Epithelial cell of proximal tubule (primary cell): ENCODE results near the gene RASSF7. TPM values are rescaled to one million over a fixed set of nuclear protein-coding genes. Genes with fewer than 3 reads are reported as not detected.

ENCODE experiments used
- DNase-seq: peaks from one replicate; pipeline ENCODE4 v3.0.0-alpha.2; 2011; ENCODE audit warnings: low read depth
- H3K4me3 ChIP-seq: 2 replicates; pipeline ENCODE4 v1.5.1; 2011; ENCODE audit warnings: low read depth, mild to moderate bottlenecking, low read length
- CTCF ChIP-seq: conservative IDR thresholded peaks from 2 replicates; pipeline ENCODE4 v1.5.1; 2012; ENCODE audit warnings: low read depth, mild to moderate bottlenecking, low read length
- total RNA-seq: library from RNA; depleted of rRNA; stranded (reverse); fragments of >200 nt; gene quantifications from 2 replicates; pipeline ENCODE4 v1.2.3, GENCODE V29; 2015

RASSF7 gene
- total RNA-seq, 1 donor from 2014 or later, result 154 TPM

- no peak for DNase-seq
- H3K4me3 ChIP-seq, result no peak overlapping the region
- TF ChIP-seq CTCF, result no peak
These were observed 48.6 kb downstream of the RASSF7 start for GRCh38 chr11:609341-609811.

GRCh38 chr11:610146-610801 is 49.5 kb downstream of the RASSF7 start:
- no peak for DNase-seq
- no peak overlapping the region for H3K4me3 ChIP-seq
- no peak for TF ChIP-seq CTCF

GRCh38 chr11:611001-611996 is 50.5 kb downstream of the RASSF7 start:
- no peak for DNase-seq
- TF ChIP-seq CTCF, result no peak
- no peak overlapping the region for H3K4me3 ChIP-seq

- DNase-seq, result no peak
- peak; percentile 39 for TF ChIP-seq CTCF
- H3K4me3 ChIP-seq, result no peak overlapping the region
These were observed 51.6 kb downstream of the RASSF7 start for GRCh38 chr11:612201-612960.

- DNase-seq, result no peak
- no peak for TF ChIP-seq CTCF
- H3K4me3 ChIP-seq, result no peak overlapping the region
These were observed 52.2 kb downstream of the RASSF7 start for GRCh38 chr11:612961-613300.

- no peak overlapping the region for H3K4me3 ChIP-seq
- no peak for DNase-seq
- no peak for TF ChIP-seq CTCF
These were observed 52.7 kb downstream of the RASSF7 start for GRCh38 chr11:613369-613968.

Other genes starting within 250 kb of the RASSF7 start
- gene IFITM1, start 246.9 kb upstream of the RASSF7 start, total RNA-seq, result 15.7 and 56.8 TPM in 2 replicates
- 85.7 and 113 TPM in 2 replicates for gene IFITM3, start 240.1 kb upstream of the RASSF7 start, total RNA-seq
- gene B4GALNT4, start 191.5 kb upstream of the RASSF7 start, total RNA-seq, result 13.9 and 24.4 TPM in 2 replicates
- gene PKP3, start 166.8 kb upstream of the RASSF7 start, total RNA-seq, result 20.6 and 30.7 TPM in 2 replicates
- 52.9 and 83.9 TPM in 2 replicates for gene SIGIRR, start 146.0 kb upstream of the RASSF7 start, total RNA-seq
- 7.7 and 20.1 TPM in 2 replicates for gene ANO9, start 119.0 kb upstream of the RASSF7 start, total RNA-seq
- 53.4 and 66.1 TPM in 2 replicates for gene PTDSS2, start 110.7 kb upstream of the RASSF7 start, total RNA-seq
- 163 and 204 TPM in 2 replicates for gene RNH1, start 53.7 kb upstream of the RASSF7 start, total RNA-seq
- 63.2 and 128 TPM in 2 replicates for gene HRAS, start 25.4 kb upstream of the RASSF7 start, total RNA-seq
- gene LRRC56, start 23.4 kb upstream of the RASSF7 start, total RNA-seq, result 0.87 and 1.6 TPM in 2 replicates
- gene LMNTD2, start 232 bp upstream of the RASSF7 start, total RNA-seq, result 1.5 and 2.2 TPM in 2 replicates
- 24.2 and 33.5 TPM in 2 replicates for gene PHRF1, start 15.5 kb downstream of the RASSF7 start, total RNA-seq
- 25.6 and 40.8 TPM in 2 replicates for gene IRF7, start 55.0 kb downstream of the RASSF7 start, total RNA-seq
- not detected in 2 replicates for gene CDHR5, start 64.0 kb downstream of the RASSF7 start, total RNA-seq
- gene SCT, start 66.2 kb downstream of the RASSF7 start, total RNA-seq, result not detected in 2 replicates
- not detected in 2 replicates for gene DRD4, start 76.3 kb downstream of the RASSF7 start, total RNA-seq
- gene DEAF1, start 134.3 kb downstream of the RASSF7 start, total RNA-seq, result 38.2 and 40.4 TPM in 2 replicates
- 10.7 and 20.8 TPM in 2 replicates for gene TMEM80, start 134.8 kb downstream of the RASSF7 start, total RNA-seq
- gene EPS8L2, start 145.3 kb downstream of the RASSF7 start, total RNA-seq, result 145 and 151 TPM in 2 replicates
- gene TALDO1, start 186.5 kb downstream of the RASSF7 start, total RNA-seq, result 332 and 365 TPM in 2 replicates
- 32.6 and 68.8 TPM in 2 replicates for gene GATD1, start 216.5 kb downstream of the RASSF7 start, total RNA-seq
- gene CEND1, start 229.1 kb downstream of the RASSF7 start, total RNA-seq, result 0.14 TPM in 1 of 2 replicates, not detected in the other
- gene SLC25A22, start 237.3 kb downstream of the RASSF7 start, total RNA-seq, result 20.1 and 33.6 TPM in 2 replicates
- gene PIDD1, start 244.3 kb downstream of the RASSF7 start, total RNA-seq, result 17.4 and 32.1 TPM in 2 replicates
- 663 and 837 TPM in 2 replicates for gene RPLP2, start 249.0 kb downstream of the RASSF7 start, total RNA-seq